Effector CD4-positive, alpha-beta T cell (primary cell): Measurements from ENCODE around the gene PRRT1.
A peak's percentile ranks its signal among the peaks of the same experiment; 100 is the strongest.

ENCODE experiments used
- DNase-seq: peaks from one replicate; pipeline ENCODE4 v3.0.0-alpha.2; 2020

The PRRT1 gene

DNA sequence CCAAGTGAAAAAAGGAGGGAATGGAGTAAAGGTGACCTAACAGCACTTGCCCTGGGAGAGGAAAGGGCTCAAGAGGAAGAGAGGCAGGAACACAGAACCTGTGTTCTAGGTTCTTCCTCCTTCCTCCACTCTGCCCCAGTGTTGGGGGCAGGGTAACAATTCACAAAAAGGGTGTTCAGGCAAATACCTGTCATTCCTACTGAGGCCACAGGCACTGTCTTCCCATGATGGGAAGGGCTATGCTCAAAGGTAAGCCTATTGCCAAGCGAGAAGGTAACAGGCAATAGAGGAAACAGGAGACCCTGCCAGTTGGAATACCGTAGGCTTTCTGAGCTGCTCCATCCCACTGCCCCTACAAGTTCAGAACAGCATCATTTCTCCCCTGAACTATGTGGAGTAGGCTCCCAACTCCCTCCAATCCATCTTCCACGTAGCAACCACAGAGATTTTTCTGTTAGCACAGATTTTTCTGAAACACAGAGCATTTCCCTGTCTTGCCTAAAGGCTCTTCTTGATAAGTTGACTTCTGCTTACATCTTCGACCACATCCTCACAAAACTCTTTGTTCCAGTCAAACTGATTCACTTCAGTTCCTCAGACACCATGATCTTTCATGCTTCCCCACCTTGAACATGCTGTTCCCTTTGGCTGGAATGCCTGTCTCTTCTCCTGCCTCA, 21.4 kb upstream of the PRRT1 start:
- no peak for DNase-seq

GRCh38 chr6:32171234-32171633, 19.5 kb upstream of the PRRT1 start:
- no peak for DNase-seq

- DNase-seq = no peak
These were observed 18.6 kb upstream of the PRRT1 start for GRCh38 chr6:32170294-32170693.

DNA sequence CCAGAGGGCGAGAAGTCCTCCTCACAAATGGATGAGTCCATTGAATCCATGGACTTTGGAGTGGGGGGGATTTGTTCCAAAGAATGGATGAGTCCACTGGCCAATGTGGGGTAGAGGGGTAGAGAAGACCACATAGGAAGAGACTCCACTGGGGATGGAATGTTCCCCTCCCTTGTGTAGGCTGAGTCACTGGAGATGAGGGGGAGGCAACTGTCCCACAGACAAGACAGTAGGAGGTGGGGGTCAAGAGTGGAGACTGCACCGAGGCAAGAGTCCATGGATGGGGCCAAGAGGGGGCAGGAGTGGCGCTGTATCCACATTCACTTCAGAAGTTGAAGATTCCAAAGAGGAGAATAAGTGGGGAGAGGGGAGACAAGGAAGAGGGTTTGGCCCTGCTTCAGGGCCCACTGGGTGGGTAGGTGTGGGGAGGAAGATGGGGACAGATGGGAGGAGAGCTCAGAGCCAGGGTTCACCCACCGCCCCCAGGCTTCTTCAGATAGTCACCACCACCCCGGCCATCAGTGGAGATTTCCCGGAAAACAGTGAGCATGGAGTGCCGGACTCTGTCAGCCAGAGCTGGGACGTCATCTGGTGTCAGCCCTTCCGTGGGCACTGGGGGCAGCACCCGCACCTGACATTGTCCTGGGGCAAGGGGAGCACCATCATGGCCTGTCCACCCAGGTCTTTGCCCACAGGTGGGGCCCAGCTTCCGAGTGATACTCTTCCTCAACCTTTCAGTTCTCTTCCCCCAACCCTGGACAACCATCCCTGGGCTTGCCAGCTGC, 17.3 kb upstream of the PRRT1 start:
- no peak for DNase-seq

GRCh38 chr6:32168350-32168749, 16.6 kb upstream of the PRRT1 start:
- no peak for DNase-seq

GRCh38 chr6:32167761-32168262, 16.1 kb upstream of the PRRT1 start:
- DNase-seq = no peak

DNA sequence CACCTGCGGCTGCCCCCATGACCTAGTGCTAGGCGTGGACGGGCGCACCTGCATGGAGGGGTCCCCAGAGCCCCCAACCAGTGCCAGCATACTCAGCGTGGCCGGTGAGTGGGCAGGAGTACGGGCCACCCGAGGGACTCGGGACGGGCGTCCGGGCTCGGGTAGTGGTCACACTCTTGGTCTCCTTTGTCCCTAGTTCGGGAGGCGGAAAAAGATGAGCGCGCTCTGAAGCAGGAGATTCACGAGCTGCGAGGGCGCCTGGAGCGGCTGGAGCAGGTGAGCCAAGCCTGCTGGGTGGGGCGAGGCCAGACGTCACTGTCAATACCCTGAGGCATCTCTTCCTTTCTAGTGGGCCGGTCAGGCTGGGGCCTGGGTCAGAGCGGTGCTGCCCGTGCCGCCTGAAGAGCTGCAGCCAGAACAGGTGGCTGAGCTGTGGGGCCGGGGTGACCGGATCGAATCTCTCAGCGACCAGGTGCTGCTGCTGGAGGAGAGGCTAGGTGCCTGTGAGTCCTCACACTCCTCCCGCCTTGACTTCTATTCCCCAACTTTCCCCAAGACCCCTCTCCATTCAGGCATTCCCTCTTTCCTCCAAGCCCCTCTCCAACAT, 15.5 kb upstream of the PRRT1 start:
- no peak for DNase-seq

- no peak for DNase-seq
These were observed 14.8 kb upstream of the PRRT1 start for GRCh38 chr6:32166411-32167061.

GRCh38 chr6:32164295-32164694, 12.6 kb upstream of the PRRT1 start, which contains the start of gene EGFL8:
Gene EGFL8 (plus strand): TSS chr6:32164595. CDS start chr6:32166166, 1,571 bp downstream.
- no peak for DNase-seq

GRCh38 chr6:32163559-32164258, 12.0 kb upstream of the PRRT1 start:
- DNase-seq = no peak

GRCh38 chr6:32158052-32158451, 6.3 kb upstream of the PRRT1 start:
- DNase-seq = no peak

GRCh38 chr6:32156891-32157290, 5.2 kb upstream of the PRRT1 start:
- DNase-seq = no peak

DNA sequence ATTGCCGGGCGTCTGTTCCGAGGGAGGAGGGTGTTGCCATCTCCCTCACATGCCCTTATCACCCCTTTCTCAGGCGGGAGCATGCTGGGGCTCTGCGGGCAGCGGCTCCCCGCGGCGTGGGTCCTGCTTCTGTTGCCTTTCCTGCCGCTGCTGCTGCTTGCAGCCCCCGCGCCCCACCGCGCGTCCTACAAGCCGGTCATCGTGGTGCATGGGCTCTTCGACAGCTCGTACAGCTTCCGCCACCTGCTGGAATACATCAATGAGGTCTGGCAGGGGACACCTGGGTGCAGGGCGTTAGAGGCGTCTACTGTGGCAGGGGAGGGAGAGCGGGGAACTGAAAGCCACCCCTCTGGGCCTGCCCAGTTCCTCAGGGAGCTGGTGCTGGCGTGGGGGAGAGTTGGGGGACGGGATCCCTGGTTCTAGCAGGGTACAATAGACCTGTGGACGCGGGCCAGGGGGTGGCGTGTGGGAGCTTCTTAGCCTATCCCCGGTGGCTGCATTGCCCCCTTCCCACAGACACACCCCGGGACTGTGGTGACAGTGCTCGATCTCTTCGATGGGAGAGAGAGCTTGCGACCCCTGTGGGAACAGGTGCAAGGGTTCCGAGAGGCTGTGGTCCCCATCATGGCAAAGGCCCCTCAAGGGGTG, 2.9 kb upstream of the PRRT1 start:
- DNase-seq = peak; percentile 52

GRCh38 chr6:32153564-32154513, 2.1 kb upstream of the PRRT1 start, which contains the start of gene PPT2:
Gene PPT2 (plus strand): TSS chr6:32154141. CDS start chr6:32154595, 454 bp downstream.
- DNase-seq = peak; percentile 51

- no peak for DNase-seq
These were observed 1.2 kb upstream of the PRRT1 start for GRCh38 chr6:32152769-32153563.

GRCh38 chr6:32151181-32151862, 417 bp downstream of the PRRT1 start:
- no peak for DNase-seq

DNA sequence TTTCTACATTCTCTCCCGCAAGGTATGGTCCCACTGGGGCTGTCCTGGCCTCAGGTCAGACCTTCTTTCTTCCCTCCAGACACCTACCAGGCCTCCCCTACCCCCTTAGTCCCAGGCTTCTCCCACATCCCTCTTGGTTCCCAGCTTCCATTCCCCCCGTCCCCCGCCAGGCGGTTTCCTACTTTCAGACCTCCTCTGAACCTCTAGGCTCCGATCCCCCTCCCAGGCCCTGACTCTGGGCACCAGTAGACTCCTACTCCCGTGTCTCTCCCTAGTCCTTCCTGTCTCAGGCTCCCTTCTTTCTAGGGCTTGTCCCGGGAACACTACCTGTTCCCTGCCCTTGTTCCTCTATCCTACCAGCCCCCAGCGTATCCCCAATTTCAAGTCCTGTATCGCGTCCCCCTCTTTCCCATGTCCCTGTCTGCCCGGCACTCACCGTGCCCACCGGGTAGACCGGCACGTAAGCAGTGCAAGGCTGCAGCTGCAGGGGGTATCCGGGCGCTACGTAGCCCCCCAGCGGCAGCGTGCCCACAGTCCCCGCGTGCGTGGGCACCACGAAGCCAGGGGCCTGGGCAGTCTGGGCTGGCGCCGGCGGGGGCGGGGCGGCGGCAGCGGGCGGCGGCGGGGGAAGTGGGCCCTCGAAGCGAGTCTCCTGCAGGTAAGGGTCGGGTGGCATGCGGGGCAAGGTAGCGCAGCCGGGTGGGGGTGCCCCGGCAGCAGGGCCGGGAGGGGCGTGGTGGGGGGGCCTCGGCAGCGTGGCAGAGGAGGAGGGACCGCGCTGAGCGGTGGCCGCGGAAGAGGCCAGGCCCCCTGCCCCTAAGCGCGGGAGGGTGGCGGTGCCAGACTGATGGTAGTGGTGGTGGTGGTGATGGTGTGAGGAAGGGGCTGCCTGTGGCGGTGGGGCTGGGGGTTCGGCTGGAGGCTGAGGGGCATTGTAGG, 1.5 kb downstream of the PRRT1 start:
- no peak for DNase-seq
